ENCODE results near the gene SDK2. TPM values are rescaled to one million over a fixed set of nuclear protein-coding genes. Genes with fewer than 3 reads are reported as not detected.

The SDK2 gene
- total and polyA plus RNA-seq, 2 donors from 2014 or later, result 0.37 to 2.4 TPM

DNA sequence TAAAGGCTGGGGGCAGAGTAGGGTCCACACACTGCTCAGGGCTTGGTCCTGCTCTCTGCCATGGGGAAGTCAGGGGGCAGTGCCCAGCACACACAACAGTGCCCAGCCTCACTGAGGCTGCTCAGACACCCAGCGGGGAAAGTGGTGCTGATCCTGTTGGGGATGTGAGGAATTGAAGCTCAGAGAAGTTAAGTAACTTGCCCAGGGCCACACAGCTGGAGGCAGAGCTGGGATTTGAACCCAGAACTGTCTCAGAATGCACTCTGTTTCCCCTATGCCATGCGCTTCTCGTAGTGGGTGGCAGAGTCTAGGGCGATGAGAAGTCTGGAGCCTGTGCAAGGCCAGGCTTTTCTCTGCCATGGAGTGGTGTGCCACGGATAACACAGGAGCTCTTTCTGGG lies 59.3 kb downstream of the SDK2 start:
- DNase-seq, result no peak
- H3K9ac ChIP-seq (ENCODE audit: low read length in 3 of 3), result no peak overlapping the region
- intact Hi-C loops (cut with DNase I), result no loop called here
- no peaks in the 10 kb centered on the region for H3K9me3 ChIP-seq (ENCODE audit: control insufficient read depth in 2 of 3, insufficient read depth in 1 of 3, low read length in 3 of 3)
- no peak overlapping the region for H3K27ac ChIP-seq (ENCODE audit: low read depth in 2 of 2, low read length in 2 of 2)
- H3K27me3 ChIP-seq (ENCODE audit: control insufficient read depth, insufficient read depth, low read length), result no peaks in the 10 kb centered on the region
- no peaks in the 10 kb centered on the region for H3K36me3 ChIP-seq (ENCODE audit: control insufficient read depth in 2 of 3, insufficient read depth in 3 of 3, low read length in 3 of 3)
- no peak overlapping the region for H3K4me3 ChIP-seq (ENCODE audit: low read length in 3 of 3)
- TF ChIP-seq, protein P1, sequence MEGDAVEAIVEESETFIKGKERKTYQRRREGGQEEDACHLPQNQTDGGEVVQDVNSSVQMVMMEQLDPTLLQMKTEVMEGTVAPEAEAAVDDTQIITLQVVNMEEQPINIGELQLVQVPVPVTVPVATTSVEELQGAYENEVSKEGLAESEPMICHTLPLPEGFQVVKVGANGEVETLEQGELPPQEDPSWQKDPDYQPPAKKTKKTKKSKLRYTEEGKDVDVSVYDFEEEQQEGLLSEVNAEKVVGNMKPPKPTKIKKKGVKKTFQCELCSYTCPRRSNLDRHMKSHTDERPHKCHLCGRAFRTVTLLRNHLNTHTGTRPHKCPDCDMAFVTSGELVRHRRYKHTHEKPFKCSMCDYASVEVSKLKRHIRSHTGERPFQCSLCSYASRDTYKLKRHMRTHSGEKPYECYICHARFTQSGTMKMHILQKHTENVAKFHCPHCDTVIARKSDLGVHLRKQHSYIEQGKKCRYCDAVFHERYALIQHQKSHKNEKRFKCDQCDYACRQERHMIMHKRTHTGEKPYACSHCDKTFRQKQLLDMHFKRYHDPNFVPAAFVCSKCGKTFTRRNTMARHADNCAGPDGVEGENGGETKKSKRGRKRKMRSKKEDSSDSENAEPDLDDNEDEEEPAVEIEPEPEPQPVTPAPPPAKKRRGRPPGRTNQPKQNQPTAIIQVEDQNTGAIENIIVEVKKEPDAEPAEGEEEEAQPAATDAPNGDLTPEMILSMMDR (IDR thresholded peaks at IDR 0.05; ENCODE audit: borderline replicate concordance, extremely low read depth, insufficient read depth), result no peak
- H3K4me1 ChIP-seq (ENCODE audit: control insufficient read depth in 2 of 3, insufficient read depth in 2 of 3, low read depth in 1 of 3, low read length in 3 of 3), result peaks cover 0 to 6% (median 2%) of the 10 kb centered on the region in 3 donors
- no peak for FAIRE-seq

DNA sequence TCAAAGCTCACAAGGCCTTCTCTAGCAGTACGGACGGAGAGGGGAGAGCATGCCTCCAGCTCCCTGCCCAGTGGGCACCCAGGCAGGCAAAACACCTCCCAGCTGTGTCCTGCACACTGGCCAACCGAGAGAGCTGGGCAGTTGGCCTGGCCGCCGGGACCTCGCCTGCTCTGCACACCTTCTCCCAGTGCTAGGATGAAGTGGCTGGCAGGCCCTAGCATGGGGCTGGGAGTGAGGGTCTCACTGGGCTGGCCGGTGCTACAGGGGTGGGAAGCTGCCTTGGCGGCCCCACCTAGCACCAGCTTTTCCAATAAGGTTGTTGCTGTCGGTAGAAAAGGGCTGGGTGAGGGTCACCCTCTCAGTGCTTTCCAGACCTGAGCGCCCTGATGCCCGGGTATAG lies 60.2 kb downstream of the SDK2 start:
- H3K4me3 ChIP-seq (ENCODE audit: low read length in 3 of 3), result no peak overlapping the region
- H3K36me3 ChIP-seq (ENCODE audit: control insufficient read depth in 2 of 3, insufficient read depth in 3 of 3, low read length in 3 of 3), result no peaks in the 10 kb centered on the region
- no peaks in the 10 kb centered on the region for H3K9me3 ChIP-seq (ENCODE audit: control insufficient read depth in 2 of 3, insufficient read depth in 1 of 3, low read length in 3 of 3)
- peaks cover 0 to 6% (median 2%) of the 10 kb centered on the region in 3 donors for H3K4me1 ChIP-seq (ENCODE audit: control insufficient read depth in 2 of 3, insufficient read depth in 2 of 3, low read depth in 1 of 3, low read length in 3 of 3)
- DNase-seq, result no peak
- intact Hi-C loops (cut with DNase I), result no loop called here
- no peaks in the 10 kb centered on the region for H3K27me3 ChIP-seq (ENCODE audit: control insufficient read depth, insufficient read depth, low read length)
- H3K9ac ChIP-seq (ENCODE audit: low read length in 3 of 3), result no peak overlapping the region
- no peak for FAIRE-seq
- TF ChIP-seq, protein P1 (IDR thresholded peaks at IDR 0.05; ENCODE audit: borderline replicate concordance, extremely low read depth, insufficient read depth), result no peak
- no peak overlapping the region for H3K27ac ChIP-seq (ENCODE audit: low read depth in 2 of 2, low read length in 2 of 2)

DNA sequence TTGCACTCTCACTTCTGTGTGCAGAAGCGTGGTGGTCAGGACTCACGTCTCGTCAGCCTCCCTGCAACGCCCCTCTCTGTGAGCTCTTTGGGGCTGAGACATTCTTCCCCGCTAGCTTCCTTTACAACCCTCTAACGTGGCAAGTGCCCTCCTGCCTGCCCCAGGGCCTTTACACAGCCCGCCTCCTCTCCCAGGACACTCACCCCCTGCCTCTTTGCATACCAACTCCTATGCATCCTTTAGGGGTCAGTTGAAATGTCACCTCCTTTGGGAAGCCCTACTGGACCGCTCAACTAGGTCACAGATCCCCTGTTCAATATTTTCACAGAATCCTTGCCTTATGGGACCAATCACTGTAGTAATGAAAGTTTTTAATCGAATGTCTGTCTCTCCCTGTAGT lies 61.4 kb downstream of the SDK2 start:
- H3K4me3 ChIP-seq (ENCODE audit: low read length in 3 of 3), result no peak overlapping the region
- TF ChIP-seq, protein P1 (IDR thresholded peaks at IDR 0.05; ENCODE audit: borderline replicate concordance, extremely low read depth, insufficient read depth), result no peak
- no peak overlapping the region for H3K27ac ChIP-seq (ENCODE audit: low read depth in 2 of 2, low read length in 2 of 2)
- H3K4me1 ChIP-seq (ENCODE audit: control insufficient read depth in 2 of 3, insufficient read depth in 2 of 3, low read depth in 1 of 3, low read length in 3 of 3), result peaks cover 0 to 6% (median 2%) of the 10 kb centered on the region in 3 donors
- no peaks in the 10 kb centered on the region for H3K36me3 ChIP-seq (ENCODE audit: control insufficient read depth in 2 of 3, insufficient read depth in 3 of 3, low read length in 3 of 3)
- no peaks in the 10 kb centered on the region for H3K9me3 ChIP-seq (ENCODE audit: control insufficient read depth in 2 of 3, insufficient read depth in 1 of 3, low read length in 3 of 3)
- DNase-seq (no peak), FAIRE-seq (no peak)
- H3K27me3 ChIP-seq (ENCODE audit: control insufficient read depth, insufficient read depth, low read length), result no peaks in the 10 kb centered on the region
- H3K9ac ChIP-seq (ENCODE audit: low read length in 3 of 3), result no peak overlapping the region
- intact Hi-C loops (cut with DNase I), result no loop called here

DNA sequence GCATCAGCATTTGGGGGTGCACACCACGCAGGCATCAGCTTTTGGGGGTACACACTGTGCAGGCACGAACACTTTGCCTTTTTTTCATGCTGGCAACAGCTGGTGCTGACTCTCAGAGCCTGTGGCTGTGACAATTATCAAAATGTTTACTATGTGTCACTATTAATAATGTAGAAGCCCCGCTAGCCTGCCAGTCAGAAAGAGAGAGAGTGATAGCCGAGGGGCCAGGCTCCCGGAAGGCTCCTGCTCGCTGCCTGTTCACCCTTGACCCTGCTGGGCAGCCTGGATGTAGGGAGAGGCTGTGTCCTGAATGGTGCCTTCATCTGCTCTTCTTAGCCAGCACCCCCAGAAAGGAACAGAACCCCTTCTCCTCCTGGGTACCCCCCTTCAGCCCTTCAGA lies 61.9 kb downstream of the SDK2 start:
- intact Hi-C loops (cut with DNase I), result no loop called here
- Histone ChIP-seq H3K36me3 (ENCODE audit: control insufficient read depth in 2 of 3, insufficient read depth in 3 of 3, low read length in 3 of 3) (no peaks in the 10 kb centered on the region), H3K27me3 (ENCODE audit: control insufficient read depth, insufficient read depth, low read length) (no peaks in the 10 kb centered on the region), H3K4me1 (ENCODE audit: control insufficient read depth in 2 of 3, insufficient read depth in 2 of 3, low read depth in 1 of 3, low read length in 3 of 3) (peaks cover 0 to 6% (median 2%) of the 10 kb centered on the region in 3 donors), H3K9me3 (ENCODE audit: control insufficient read depth in 2 of 3, insufficient read depth in 1 of 3, low read length in 3 of 3) (no peaks in the 10 kb centered on the region), H3K9ac (ENCODE audit: low read length in 3 of 3) (no peak overlapping the region), H3K27ac (ENCODE audit: low read depth in 2 of 2, low read length in 2 of 2) (no peak overlapping the region), H3K4me3 (ENCODE audit: low read length in 3 of 3) (no peak overlapping the region)
- FAIRE-seq (no peak), DNase-seq (no peak)
- TF ChIP-seq, protein P1 (IDR thresholded peaks at IDR 0.05; ENCODE audit: borderline replicate concordance, extremely low read depth, insufficient read depth), result no peak

Measured in kidney (tissue), 14 donors.